Fibroblast of villous mesenchyme (primary cell): ENCODE data around the gene FGF12. TPM values are rescaled to one million over a fixed set of nuclear protein-coding genes. Genes with fewer than 3 reads are reported as not detected.

Experiments
- DNase-seq: peaks from one replicate; pipeline ENCODE4 v3.0.0-alpha.2; 2010; ENCODE audit warnings: low read depth
- H3K4me3 ChIP-seq: 2 replicates; pipeline ENCODE4 v1.5.1; 2011; ENCODE audit warnings: low read depth, mild to moderate bottlenecking, low read length
- CTCF ChIP-seq: IDR thresholded peaks from 2 replicates; pipeline ENCODE4 v1.5.1; 2012; ENCODE audit warnings: low read depth, mild to moderate bottlenecking, low read length; ENCODE audit not compliant: insufficient read depth
- total RNA-seq: library from RNA; depleted of rRNA; stranded (reverse); fragments of >200 nt; gene quantifications from 2 replicates; pipeline ENCODE4 v1.2.3, GENCODE V29; 2012

FGF12 gene
- total RNA-seq, 1 donor = under 0.01 TPM

- no peak for DNase-seq
- TF ChIP-seq CTCF = no peak
- H3K4me3 ChIP-seq = no peak overlapping the region
Observed at GRCh38 chr3:192351441-192351840, 375.9 kb downstream of the FGF12 start.

- no peak overlapping the region for H3K4me3 ChIP-seq
Observed at GRCh38 chr3:192340031-192340430, 387.3 kb downstream of the FGF12 start.

DNA sequence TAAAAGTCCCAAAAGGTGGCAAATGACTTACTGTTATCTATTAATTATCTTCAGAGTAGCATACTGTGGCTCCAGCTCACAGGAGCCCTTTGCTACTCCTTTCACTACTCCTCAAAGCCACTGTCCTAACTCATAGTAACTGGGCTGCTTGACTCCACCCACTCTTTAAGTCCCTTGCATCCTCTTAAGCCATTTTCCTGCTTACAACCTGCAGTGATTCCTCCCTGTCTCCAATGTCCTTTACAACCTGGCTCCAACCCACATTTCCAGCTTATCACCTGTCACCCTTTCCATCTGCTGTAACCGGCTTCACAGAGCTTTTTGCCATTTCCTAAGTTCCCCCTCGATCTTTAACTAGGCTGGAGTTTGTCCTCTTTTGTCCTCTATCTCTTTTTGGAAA, 388.1 kb downstream of the FGF12 start:
- no peak for TF ChIP-seq CTCF
- H3K4me3 ChIP-seq = no peak overlapping the region
- no peak for DNase-seq

More at GRCh38 chr3:192340031-192340430, 387.3 kb downstream of the FGF12 start:
- DNase-seq = no peak
- no peak for TF ChIP-seq CTCF

DNA sequence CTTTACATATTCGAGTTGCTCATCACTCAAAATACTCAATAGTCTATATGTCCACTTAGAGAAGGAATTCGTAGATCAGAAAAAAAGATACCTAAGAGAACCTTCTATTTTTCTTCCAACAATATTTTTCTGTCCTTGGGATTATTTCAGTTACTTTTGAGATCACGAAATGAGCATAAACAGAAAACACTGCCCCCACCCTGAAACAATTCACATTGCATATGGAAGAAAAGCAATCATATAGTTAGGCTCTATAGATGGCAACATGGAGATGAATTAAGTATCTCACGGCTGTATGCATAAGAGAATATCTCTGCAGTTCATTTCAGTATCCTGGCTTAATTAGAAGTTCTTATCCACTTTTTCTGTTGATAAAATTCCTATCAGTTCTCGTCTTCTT, 391.1 kb downstream of the FGF12 start:
- DNase-seq = no peak
- no peak overlapping the region for H3K4me3 ChIP-seq
- TF ChIP-seq CTCF = no peak

GRCh38 chr3:192332386-192333291, 394.7 kb downstream of the FGF12 start:
- no peak for DNase-seq
- no peak for TF ChIP-seq CTCF
- H3K4me3 ChIP-seq = no peak overlapping the region

DNA sequence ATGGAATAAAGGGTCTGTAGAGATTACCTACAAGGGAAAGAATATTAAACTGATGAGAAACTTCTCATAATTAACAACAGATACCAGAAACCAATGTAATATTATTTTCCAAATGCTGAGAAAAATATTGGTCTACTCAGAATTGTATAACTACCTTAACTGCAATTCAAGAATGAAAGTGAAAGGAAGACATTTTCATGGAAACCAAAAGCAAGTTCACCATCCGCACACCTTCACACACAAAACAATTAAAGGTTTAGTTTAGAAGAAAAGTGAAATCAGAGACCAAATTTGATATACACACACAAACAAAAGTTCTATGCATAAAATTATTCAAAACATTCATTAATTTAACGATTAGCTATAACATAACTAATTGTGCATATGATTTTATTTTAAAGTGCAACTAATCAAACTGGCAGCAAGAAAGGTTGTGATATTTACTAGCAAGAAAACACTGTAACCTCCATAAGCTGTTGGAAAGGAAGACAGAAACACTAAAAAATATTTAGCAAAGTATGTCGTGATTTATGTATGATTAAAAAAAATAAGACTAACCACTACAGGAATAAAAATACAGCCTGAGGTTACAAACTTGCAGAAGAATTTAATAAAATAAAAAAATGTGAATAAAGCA, 395.5 kb downstream of the FGF12 start:
- H3K4me3 ChIP-seq = no peak overlapping the region
- DNase-seq = no peak
- no peak for TF ChIP-seq CTCF
